GM12878 (cell line): Measurements from ENCODE around the gene ZNF543. TPM values are rescaled to one million over a fixed set of nuclear protein-coding genes. Genes with fewer than 3 reads are reported as not detected.

ENCODE experiments used
- ATAC-seq: fragments of 200-7000 bp; cut with Tn5 transposase; 3 replicates; pipeline ENCODE4 v1.9.1; 2020; ENCODE audit warnings: mild to moderate bottlenecking, moderate library complexity
- BruUV-seq: library from RNA; stranded (reverse); fragments of 400-500 nt; replicated peaks from 2 replicates; lab custom pipeline; 2021; lab: Mats Ljungman, UMichigan
- CTCF ChIA-PET: fragments of 300-600 bp; sonication (Branson Sonifier 250); formaldehyde crosslinking; extraction: SDS; loops from one replicate; lab custom pipeline; 2021; ENCODE audit warnings: inconsistent platforms; lab: Yijun Ruan, JAX
- POLR2A ChIA-PET: fragments of 350-600 bp; formaldehyde crosslinking; extraction: SDS; loops from one replicate; lab custom pipeline; 2021; ENCODE audit warnings: inconsistent platforms; lab: Charles Lee
- RAD21 ChIA-PET: fragments of 300-600 bp; sonication (Branson Sonifier 250); formaldehyde crosslinking; loops from one replicate; lab custom pipeline; 2023; ENCODE audit warnings: antibody characterized with exemption; ENCODE audit not compliant: unreplicated experiment; lab: Charles Lee
- SMC1A ChIA-PET: fragments of 300-600 bp; sonication (Branson Sonifier 250); formaldehyde crosslinking; loops from one replicate; lab custom pipeline; 2023; ENCODE audit not compliant: unreplicated experiment, uncharacterized antibody; lab: Charles Lee
- DNase-seq: peaks from one replicate; pipeline ENCODE4 v3.0.0-alpha.2; 2011; ENCODE audit warnings: low read depth, low spot score
- FAIRE-seq: peaks from 3 replicates; lab custom pipeline; 2011; peaks lifted over from hg19 to GRCh38; lab: Jason Lieb, UNC
- H2AFZ ChIP-seq: 2 replicates; pipeline ENCODE4 v1.6.0; 2011; ENCODE audit warnings: low read depth, low read length, control low read depth; ENCODE audit not compliant: control insufficient read depth
- H3K27ac ChIP-seq: 2 replicates; pipeline ENCODE4 v1.5.1; 2011; ENCODE audit warnings: control low read depth; ENCODE audit not compliant: control insufficient read depth, insufficient read depth
- H3K27me3 ChIP-seq, 2 experiments: replicated peaks in 1 of 2; 2 replicates each; pipeline versions ENCODE4 v1.6.0 to v1.6.1; 2011; ENCODE audit warnings: low read length in 1 of 2; ENCODE audit not compliant: control insufficient read depth in 2 of 2, insufficient read depth in 2 of 2
- H3K36me3 ChIP-seq, 2 experiments: 2 replicates each; pipeline ENCODE4 v1.5.1; 2011; ENCODE audit warnings: low read length in 1 of 2; ENCODE audit not compliant: control insufficient read depth in 2 of 2, insufficient read depth in 2 of 2
- H3K4me1 ChIP-seq: 2 replicates; pipeline ENCODE4 v1.6.1; 2011; ENCODE audit warnings: mild to moderate bottlenecking, low read length, moderate library complexity, mixed read lengths; ENCODE audit not compliant: control insufficient read depth, insufficient read depth
- H3K4me2 ChIP-seq: 2 replicates; pipeline ENCODE4 v1.6.0; 2011; ENCODE audit warnings: control low read depth; ENCODE audit not compliant: control insufficient read depth, insufficient read depth
- H3K4me3 ChIP-seq: fragments of 200-600 bp; sonication (generic); 2 replicates; pipeline ENCODE4 v1.5.1; 2016
- H3K79me2 ChIP-seq: 2 replicates; pipeline ENCODE4 v1.6.0; 2011; ENCODE audit warnings: low read length; ENCODE audit not compliant: control insufficient read depth, insufficient read depth
- H3K9ac ChIP-seq: 2 replicates; pipeline ENCODE4 v1.8.0; 2011; ENCODE audit warnings: low read length, control low read depth, mixed read lengths; ENCODE audit not compliant: control insufficient read depth, insufficient read depth
- H3K9me3 ChIP-seq: replicated peaks from 3 replicates; pipeline ENCODE4 v1.5.1; 2011; ENCODE audit warnings: mild to moderate bottlenecking, low read length; ENCODE audit not compliant: control insufficient read depth, insufficient read depth
- H4K20me1 ChIP-seq: 2 replicates; pipeline ENCODE4 v1.6.0; 2011; ENCODE audit not compliant: control insufficient read depth, insufficient read depth
- BMI1 ChIP-seq: fragments of 450-650 bp; IDR thresholded peaks from 2 replicates; pipeline ENCODE4 v1.6.1; 2016; ENCODE audit warnings: mild to moderate bottlenecking, moderate library complexity, borderline replicate concordance
- JUND ChIP-seq: IDR thresholded peaks from 2 replicates; pipeline ENCODE4 v1.6.1; 2012; ENCODE audit warnings: low read depth, mild to moderate bottlenecking, low read length, improper control_type of control experiment, moderate library complexity
- KDM1A ChIP-seq: fragments of 200-600 bp; sonication (generic); IDR thresholded peaks from 2 replicates; pipeline ENCODE4 v1.6.1; 2016; ENCODE audit warnings: borderline replicate concordance
- MYB ChIP-seq: fragments of 150-350 bp; IDR thresholded peaks from 2 replicates; pipeline ENCODE4 v1.6.1; 2014; ENCODE audit warnings: mild to moderate bottlenecking, low read depth, low read length, borderline replicate concordance
- POLR2A ChIP-seq: IDR thresholded peaks from 2 replicates; pipeline ENCODE4 v1.6.1; 2011; ENCODE audit warnings: low read depth, mild to moderate bottlenecking, low read length
- RCOR1 ChIP-seq: conservative IDR thresholded peaks from 2 replicates; pipeline ENCODE4 v1.6.1; 2012; ENCODE audit warnings: low read depth, low read length, improper control_type of control experiment
- SMC3 ChIP-seq: IDR thresholded peaks from 2 replicates; pipeline ENCODE4 v1.6.1; 2011; ENCODE audit warnings: low read length, improper control_type of control experiment, borderline replicate concordance
- WGBS: methylation state at CpG from one replicate; pipeline ENCODE4 v1.1.6; 2016; ENCODE audit warnings: low lambda C conversion rate; ENCODE audit not compliant: insufficient replicate concordance, insufficient coverage; ENCODE audit errors: missing lambda C conversion rate; 5-methylcytosine and 5-hydroxymethylcytosine counted together
- in situ Hi-C: fragments of 300-500 bp; cut with MboI; formaldehyde crosslinking; loops from 9 replicates; pipeline ENCODE4 v1.14.3; 2018; ENCODE audit warnings: mixed read lengths
- intact Hi-C: fragments of 100-400 bp; cut with micrococcal nuclease; formaldehyde crosslinking; loops from one replicate; pipeline ENCODE4 v1.14.2; 2022; ENCODE audit not compliant: unreplicated experiment
- polyA plus RNA-seq, 11 experiments: library from polyadenylated mRNA; depleted of rRNA in 4 of 11; unstranded in 6 of 11; stranded (reverse) in 5 of 11; fragments of >200 nt; fragmentation: Nextera tagmentation in 4 of 11; fragmentation: Illumina TruSeq in 1 of 11; extraction: Ambion mirVana in 4 of 11; extraction: Trizol in 1 of 11; gene quantifications; 1 replicate in 1 of 11; 2 replicates in 10 of 11; pipeline versions ENCODE4 v1.2.1 to v1.2.3, GENCODE V29; 2011 to 2016; ENCODE audit warnings: inconsistent platforms in 2 of 11, missing spikeins in 2 of 11, low read depth in 1 of 11
- total RNA-seq, 4 experiments: library from RNA; depleted of rRNA in 3 of 4; stranded (reverse); fragments of >200 nt in 3 of 4; fragmentation: Illumina TruSeq in 1 of 4; extraction: Trizol in 1 of 4; gene quantifications; 2 replicates each; pipeline versions ENCODE4 v1.2.1 to v1.2.3, GENCODE V29; 2013 to 2021
- TF ChIP-seq, protein P1 (sequence below): fragments of 450-650 bp; formaldehyde crosslinking; IDR thresholded peaks from 2 replicates; pipeline ENCODE4 v1.4.0; 2022; ENCODE audit warnings: mild to moderate bottlenecking, moderate library complexity
- TF ChIP-seq, protein P2 (sequence below): IDR thresholded peaks from 2 replicates; pipeline ENCODE4 v1.6.1; 2012; ENCODE audit warnings: mild to moderate bottlenecking, low read depth, low read length
- TF ChIP-seq, protein P3 (sequence below): IDR thresholded peaks from 2 replicates; pipeline ENCODE4 v1.6.1; 2012; ENCODE audit warnings: low read depth, low read length, improper control_type of control experiment

The ZNF543 gene
- total and polyA plus RNA-seq, 10 of the 15 experiments (the other 5 are each of a cell fraction or from before 2014, with no cell fraction given): 0.53 to 9.0 (median 3.5) TPM

DNA sequence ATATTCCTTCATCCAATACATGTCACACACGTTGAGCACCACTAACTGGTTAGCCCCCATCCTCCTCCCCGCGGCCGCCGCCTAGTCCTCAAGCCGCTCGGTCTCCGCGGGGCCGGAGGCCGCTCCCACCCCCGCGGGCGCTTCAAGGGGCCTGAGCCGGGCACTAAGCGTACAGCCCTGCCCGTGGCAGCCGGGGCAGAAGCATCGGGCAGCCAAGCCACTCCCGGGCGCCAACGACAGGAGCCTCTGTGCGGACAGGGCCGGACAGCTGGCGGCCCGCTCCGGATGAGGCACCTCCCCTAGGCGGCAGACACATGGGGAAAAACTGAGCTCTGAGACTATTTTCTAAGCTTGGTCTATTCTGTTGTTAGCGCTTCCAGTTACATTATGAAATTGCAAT, 2.8 kb upstream of the ZNF543 start (continued):
- TF ChIP-seq MYB (no peak), RCOR1 (no peak), SMC3 (no peak)

DNA sequence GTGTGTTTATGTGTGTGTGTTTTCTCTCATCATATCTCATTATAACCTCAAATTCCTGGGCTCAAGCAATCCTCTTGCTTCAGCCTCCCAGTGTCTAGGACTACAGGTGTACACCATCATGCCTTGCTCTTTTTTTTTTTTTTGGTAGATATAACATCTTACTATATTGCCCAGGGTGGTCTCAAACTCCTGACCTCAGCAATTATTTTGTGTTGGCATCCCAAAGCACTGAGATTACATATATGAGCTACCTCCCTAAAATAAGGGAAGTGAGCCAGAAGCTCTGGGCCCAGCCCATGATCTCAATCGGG, 448 bp upstream of the ZNF543 start:
- ChIA-PET POLR2A (no interaction called here), RAD21 (interaction anchor here (0.7 kb wide), 1 partner anchor 37 kb away, joined by 3 read pairs; no protein-coding TSS in a partner anchor), CTCF (interaction anchor here (0.7 to 2.8 kb wide), 2 partner anchors 43 to 47 kb away, joined by 3 to 6 read pairs; partner anchors contain the start of genes TRAPPC2B and ZNF547), SMC1A (interaction anchor here (0.6 to 1.0 kb wide), 2 partner anchors 22 to 31 kb away, joined by 4 read pairs; no protein-coding TSS in a partner anchor)
- peak overlapping the region; percentile 90 for H3K27ac ChIP-seq
- peaks cover 3 to 5% of the 10 kb centered on the region in 2 experiments; a peak in 3 of 4 replicates for H3K36me3 ChIP-seq
- no peaks in the 10 kb centered on the region for H3K27me3 ChIP-seq
- H3K9ac ChIP-seq: peak overlapping the region; percentile 94
- peak; percentile 4 for ATAC-seq
- TF ChIP-seq JUND (no peak), BMI1 (no peak), POLR2A (no peak), KDM1A (no peak)
- TF ChIP-seq, protein P1, sequence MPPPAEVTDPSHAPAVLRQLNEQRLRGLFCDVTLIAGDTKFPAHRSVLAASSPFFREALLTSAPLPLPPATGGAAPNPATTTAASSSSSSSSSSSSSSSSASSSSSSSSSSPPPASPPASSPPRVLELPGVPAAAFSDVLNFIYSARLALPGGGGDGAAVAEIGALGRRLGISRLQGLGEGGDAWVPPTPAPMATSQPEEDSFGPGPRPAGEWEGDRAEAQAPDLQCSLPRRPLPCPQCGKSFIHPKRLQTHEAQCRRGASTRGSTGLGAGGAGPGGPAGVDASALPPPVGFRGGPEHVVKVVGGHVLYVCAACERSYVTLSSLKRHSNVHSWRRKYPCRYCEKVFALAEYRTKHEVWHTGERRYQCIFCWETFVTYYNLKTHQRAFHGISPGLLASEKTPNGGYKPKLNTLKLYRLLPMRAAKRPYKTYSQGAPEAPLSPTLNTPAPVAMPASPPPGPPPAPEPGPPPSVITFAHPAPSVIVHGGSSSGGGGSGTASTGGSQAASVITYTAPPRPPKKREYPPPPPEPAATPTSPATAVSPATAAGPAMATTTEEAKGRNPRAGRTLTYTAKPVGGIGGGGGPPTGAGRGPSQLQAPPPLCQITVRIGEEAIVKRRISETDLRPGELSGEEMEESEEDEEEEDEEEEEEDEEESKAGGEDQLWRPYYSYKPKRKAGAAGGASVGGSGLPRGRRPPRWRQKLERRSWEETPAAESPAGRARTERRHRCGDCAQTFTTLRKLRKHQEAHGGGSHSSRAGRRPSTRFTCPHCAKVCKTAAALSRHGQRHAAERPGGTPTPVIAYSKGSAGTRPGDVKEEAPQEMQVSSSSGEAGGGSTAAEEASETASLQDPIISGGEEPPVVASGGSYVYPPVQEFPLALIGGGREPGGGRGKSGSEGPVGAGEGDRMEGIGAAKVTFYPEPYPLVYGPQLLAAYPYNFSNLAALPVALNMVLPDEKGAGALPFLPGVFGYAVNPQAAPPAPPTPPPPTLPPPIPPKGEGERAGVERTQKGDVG (CRISPR knock-in tag): no peak
- TF ChIP-seq, protein P2, sequence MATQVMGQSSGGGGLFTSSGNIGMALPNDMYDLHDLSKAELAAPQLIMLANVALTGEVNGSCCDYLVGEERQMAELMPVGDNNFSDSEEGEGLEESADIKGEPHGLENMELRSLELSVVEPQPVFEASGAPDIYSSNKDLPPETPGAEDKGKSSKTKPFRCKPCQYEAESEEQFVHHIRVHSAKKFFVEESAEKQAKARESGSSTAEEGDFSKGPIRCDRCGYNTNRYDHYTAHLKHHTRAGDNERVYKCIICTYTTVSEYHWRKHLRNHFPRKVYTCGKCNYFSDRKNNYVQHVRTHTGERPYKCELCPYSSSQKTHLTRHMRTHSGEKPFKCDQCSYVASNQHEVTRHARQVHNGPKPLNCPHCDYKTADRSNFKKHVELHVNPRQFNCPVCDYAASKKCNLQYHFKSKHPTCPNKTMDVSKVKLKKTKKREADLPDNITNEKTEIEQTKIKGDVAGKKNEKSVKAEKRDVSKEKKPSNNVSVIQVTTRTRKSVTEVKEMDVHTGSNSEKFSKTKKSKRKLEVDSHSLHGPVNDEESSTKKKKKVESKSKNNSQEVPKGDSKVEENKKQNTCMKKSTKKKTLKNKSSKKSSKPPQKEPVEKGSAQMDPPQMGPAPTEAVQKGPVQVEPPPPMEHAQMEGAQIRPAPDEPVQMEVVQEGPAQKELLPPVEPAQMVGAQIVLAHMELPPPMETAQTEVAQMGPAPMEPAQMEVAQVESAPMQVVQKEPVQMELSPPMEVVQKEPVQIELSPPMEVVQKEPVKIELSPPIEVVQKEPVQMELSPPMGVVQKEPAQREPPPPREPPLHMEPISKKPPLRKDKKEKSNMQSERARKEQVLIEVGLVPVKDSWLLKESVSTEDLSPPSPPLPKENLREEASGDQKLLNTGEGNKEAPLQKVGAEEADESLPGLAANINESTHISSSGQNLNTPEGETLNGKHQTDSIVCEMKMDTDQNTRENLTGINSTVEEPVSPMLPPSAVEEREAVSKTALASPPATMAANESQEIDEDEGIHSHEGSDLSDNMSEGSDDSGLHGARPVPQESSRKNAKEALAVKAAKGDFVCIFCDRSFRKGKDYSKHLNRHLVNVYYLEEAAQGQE: no peak
- TF ChIP-seq, protein P3, sequence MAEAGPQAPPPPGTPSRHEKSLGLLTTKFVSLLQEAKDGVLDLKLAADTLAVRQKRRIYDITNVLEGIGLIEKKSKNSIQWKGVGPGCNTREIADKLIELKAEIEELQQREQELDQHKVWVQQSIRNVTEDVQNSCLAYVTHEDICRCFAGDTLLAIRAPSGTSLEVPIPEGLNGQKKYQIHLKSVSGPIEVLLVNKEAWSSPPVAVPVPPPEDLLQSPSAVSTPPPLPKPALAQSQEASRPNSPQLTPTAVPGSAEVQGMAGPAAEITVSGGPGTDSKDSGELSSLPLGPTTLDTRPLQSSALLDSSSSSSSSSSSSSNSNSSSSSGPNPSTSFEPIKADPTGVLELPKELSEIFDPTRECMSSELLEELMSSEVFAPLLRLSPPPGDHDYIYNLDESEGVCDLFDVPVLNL: no peak
- H3K9me3 ChIP-seq: no peaks in the 10 kb centered on the region
- intact Hi-C loops (loop anchor here (1.0 kb wide), 2 partner anchors 39 to 80 kb away; partner anchors contain the start of gene ZNF805), in situ Hi-C loops (no loop called here)
- H3K4me3 ChIP-seq: peak overlapping the region; percentile 86
- peak overlapping the region; percentile 93 for H2AFZ ChIP-seq
- TSS peak; percentile 99 for BruUV-seq
- H3K4me2 ChIP-seq: peak overlapping the region; percentile 79
- H4K20me1 ChIP-seq: no peaks in the 10 kb centered on the region
- WGBS: 0% methylated on average over 1 of the region's 1 CpG
- FAIRE-seq: no peak
- DNase-seq: no peak
- peaks cover 3% of the 10 kb centered on the region; the same call in 1 of the 2 replicates for H3K4me1 ChIP-seq
- H3K79me2 ChIP-seq: peaks cover 26% of the 10 kb centered on the region
